ENCODE measurements around the gene TBC1D17. TPM values are rescaled to one million over a fixed set of nuclear protein-coding genes. Genes with fewer than 3 reads are reported as not detected.

TBC1D17 gene
- total RNA-seq, 1 donor: 21.4 TPM

DNA sequence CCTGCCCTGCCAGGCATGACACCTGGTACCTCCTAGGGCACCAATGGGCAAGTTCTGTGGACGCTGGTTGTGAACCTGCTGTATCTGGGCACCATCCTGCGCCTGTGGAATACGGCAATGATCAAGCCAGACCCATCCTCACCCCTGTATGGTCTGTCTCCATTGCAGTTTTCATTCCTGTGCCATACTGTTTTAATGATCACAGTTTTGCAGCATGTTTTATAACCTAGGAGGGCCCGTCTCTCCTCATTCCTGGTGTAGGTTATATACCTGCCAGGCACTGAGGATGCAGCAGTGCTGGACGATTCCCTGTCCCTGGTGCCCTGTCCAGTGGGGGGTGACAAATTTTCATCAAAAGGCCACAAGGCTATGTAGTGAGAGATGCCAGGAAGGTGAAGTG lies 5.6 kb downstream of the TBC1D17 start:
- H3K36me3 ChIP-seq (ENCODE audit: insufficient read depth, low read length): peaks cover 47% of the 10 kb centered on the region
- no peak overlapping the region for H3K27ac ChIP-seq (ENCODE audit: low read depth, low read length)
- no peaks in the 10 kb centered on the region for H3K9me3 ChIP-seq (ENCODE audit: low read depth, low read length)
- no peaks in the 10 kb centered on the region for H3K27me3 ChIP-seq (ENCODE audit: insufficient read depth, low read length)
- H3K4me3 ChIP-seq (ENCODE audit: insufficient read depth, low read length): no peak overlapping the region
- DNase-seq (ENCODE audit: insufficient read length, low spot score, missing footprints): no peak
- H3K4me2 ChIP-seq (ENCODE audit: insufficient read depth, low read length): no peak overlapping the region
- no peak overlapping the region for H2AFZ ChIP-seq (ENCODE audit: low read length)
- H3K79me2 ChIP-seq (ENCODE audit: insufficient read depth, low read length): peaks cover 7% of the 10 kb centered on the region
- peaks cover 7% of the 10 kb centered on the region for H3K4me1 ChIP-seq (ENCODE audit: insufficient read depth, low read length)
- TF ChIP-seq, protein P1, sequence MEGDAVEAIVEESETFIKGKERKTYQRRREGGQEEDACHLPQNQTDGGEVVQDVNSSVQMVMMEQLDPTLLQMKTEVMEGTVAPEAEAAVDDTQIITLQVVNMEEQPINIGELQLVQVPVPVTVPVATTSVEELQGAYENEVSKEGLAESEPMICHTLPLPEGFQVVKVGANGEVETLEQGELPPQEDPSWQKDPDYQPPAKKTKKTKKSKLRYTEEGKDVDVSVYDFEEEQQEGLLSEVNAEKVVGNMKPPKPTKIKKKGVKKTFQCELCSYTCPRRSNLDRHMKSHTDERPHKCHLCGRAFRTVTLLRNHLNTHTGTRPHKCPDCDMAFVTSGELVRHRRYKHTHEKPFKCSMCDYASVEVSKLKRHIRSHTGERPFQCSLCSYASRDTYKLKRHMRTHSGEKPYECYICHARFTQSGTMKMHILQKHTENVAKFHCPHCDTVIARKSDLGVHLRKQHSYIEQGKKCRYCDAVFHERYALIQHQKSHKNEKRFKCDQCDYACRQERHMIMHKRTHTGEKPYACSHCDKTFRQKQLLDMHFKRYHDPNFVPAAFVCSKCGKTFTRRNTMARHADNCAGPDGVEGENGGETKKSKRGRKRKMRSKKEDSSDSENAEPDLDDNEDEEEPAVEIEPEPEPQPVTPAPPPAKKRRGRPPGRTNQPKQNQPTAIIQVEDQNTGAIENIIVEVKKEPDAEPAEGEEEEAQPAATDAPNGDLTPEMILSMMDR (IDR thresholded peaks at IDR 0.05; ENCODE audit: extremely low read depth, low read depth, low read length): no peak
- peaks cover 4% of the 10 kb centered on the region for H4K20me1 ChIP-seq (ENCODE audit: insufficient read depth, low read length)

DNA sequence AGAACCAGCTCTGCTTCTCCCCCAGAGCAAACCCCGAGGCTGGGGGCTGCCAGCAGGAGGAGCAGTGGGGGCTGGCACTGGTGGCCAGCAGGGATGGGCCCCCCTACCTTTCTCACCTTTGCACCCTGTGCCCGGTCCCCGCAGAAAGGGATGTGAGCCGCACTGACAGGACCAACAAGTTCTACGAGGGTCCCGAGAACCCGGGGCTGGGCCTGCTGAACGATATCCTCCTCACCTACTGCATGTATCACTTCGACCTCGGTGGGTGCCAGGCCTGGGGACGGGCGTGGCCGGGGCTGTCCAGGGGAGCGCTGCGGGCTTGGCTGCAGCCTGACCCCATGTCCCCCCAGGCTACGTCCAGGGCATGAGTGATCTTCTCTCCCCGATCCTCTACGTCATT lies 6.6 kb downstream of the TBC1D17 start:
- Histone ChIP-seq H3K4me1 (ENCODE audit: insufficient read depth, low read length) (no peaks in the 10 kb centered on the region), H3K27ac (ENCODE audit: low read depth, low read length) (no peak overlapping the region), H4K20me1 (ENCODE audit: insufficient read depth, low read length) (peaks cover under 1% of the 10 kb centered on the region), H3K36me3 (ENCODE audit: insufficient read depth, low read length) (peaks cover 47% of the 10 kb centered on the region), H3K4me3 (ENCODE audit: insufficient read depth, low read length) (no peak overlapping the region), H3K79me2 (ENCODE audit: insufficient read depth, low read length) (no peaks in the 10 kb centered on the region), H3K4me2 (ENCODE audit: insufficient read depth, low read length) (no peak overlapping the region), H3K27me3 (ENCODE audit: insufficient read depth, low read length) (no peaks in the 10 kb centered on the region), H3K9me3 (ENCODE audit: low read depth, low read length) (no peaks in the 10 kb centered on the region), H2AFZ (ENCODE audit: low read length) (no peak overlapping the region)
- TF ChIP-seq, protein P1 (IDR thresholded peaks at IDR 0.05; ENCODE audit: extremely low read depth, low read depth, low read length): no peak
- DNase-seq (ENCODE audit: insufficient read length, low spot score, missing footprints): no peak

DNA sequence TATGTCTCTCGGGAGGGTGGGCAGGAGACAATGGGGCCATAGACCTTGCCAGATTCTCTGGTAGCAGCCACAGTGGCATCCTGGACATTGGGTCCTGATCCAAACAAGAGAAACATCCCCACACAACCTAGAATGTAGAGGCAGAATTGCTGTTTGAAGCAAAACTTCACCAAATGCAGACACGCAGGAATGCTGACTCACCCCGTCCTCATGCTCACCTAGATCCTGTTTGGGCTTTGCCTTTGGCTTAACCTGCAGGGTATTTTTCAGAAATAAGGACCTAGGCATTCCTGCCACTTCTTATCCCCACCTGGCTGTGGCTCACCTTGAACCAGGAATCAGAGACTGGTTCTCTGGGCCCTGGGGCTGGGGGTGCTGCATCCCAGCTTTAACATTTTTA lies 7.3 kb downstream of the TBC1D17 start:
- H3K27ac ChIP-seq (ENCODE audit: low read depth, low read length): no peak overlapping the region
- no peak overlapping the region for H3K4me2 ChIP-seq (ENCODE audit: insufficient read depth, low read length)
- TF ChIP-seq, protein P1 (IDR thresholded peaks at IDR 0.05; ENCODE audit: extremely low read depth, low read depth, low read length): no peak
- no peaks in the 10 kb centered on the region for H3K79me2 ChIP-seq (ENCODE audit: insufficient read depth, low read length)
- H3K4me3 ChIP-seq (ENCODE audit: insufficient read depth, low read length): no peak overlapping the region
- no peaks in the 10 kb centered on the region for H3K9me3 ChIP-seq (ENCODE audit: low read depth, low read length)
- no peak for DNase-seq (ENCODE audit: insufficient read length, low spot score, missing footprints)
- no peaks in the 10 kb centered on the region for H3K27me3 ChIP-seq (ENCODE audit: insufficient read depth, low read length)
- no peak overlapping the region for H2AFZ ChIP-seq (ENCODE audit: low read length)
- peaks cover 43% of the 10 kb centered on the region for H3K36me3 ChIP-seq (ENCODE audit: insufficient read depth, low read length)
- H4K20me1 ChIP-seq (ENCODE audit: insufficient read depth, low read length): peaks cover 3% of the 10 kb centered on the region
- no peaks in the 10 kb centered on the region for H3K4me1 ChIP-seq (ENCODE audit: insufficient read depth, low read length)

DNA sequence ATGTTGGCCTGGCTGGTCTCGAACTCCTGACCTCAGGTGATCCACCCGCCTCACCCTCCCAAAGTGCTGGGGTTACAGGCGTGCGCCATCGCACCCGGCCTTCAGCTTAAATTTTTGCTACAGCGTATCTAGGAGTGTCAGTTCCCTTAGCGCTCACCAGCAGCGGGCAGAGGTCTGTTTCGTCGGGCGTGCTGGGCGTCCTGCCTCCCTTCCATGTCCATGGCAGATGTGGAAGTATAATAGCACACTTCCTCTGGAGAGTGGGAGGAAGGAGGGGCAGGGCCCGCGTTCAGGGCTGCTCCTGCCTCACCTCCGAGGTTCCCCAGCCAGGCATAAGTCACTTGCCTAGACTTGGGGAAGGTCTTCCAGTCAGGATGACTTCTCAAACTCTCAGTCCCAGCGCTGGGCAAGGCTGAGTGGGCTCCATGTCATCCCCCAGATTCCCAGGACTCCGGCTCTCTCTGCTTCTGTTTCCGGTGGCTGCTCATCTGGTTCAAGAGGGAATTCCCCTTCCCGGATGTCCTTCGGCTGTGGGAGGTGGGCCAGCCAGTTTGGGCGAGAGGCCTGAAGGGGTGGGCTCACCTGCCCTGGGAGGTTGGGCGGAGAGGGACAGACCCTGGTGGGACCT lies 9.6 kb downstream of the TBC1D17 start:
- H3K79me2 ChIP-seq (ENCODE audit: insufficient read depth, low read length): no peaks in the 10 kb centered on the region
- H4K20me1 ChIP-seq (ENCODE audit: insufficient read depth, low read length): peaks cover 3% of the 10 kb centered on the region
- no peaks in the 10 kb centered on the region for H3K9me3 ChIP-seq (ENCODE audit: low read depth, low read length)
- H3K4me2 ChIP-seq (ENCODE audit: insufficient read depth, low read length): no peak overlapping the region
- H3K4me1 ChIP-seq (ENCODE audit: insufficient read depth, low read length): peaks cover 5% of the 10 kb centered on the region
- no peak overlapping the region for H2AFZ ChIP-seq (ENCODE audit: low read length)
- H3K36me3 ChIP-seq (ENCODE audit: insufficient read depth, low read length): peaks cover 23% of the 10 kb centered on the region
- peaks cover 4% of the 10 kb centered on the region for H3K27me3 ChIP-seq (ENCODE audit: insufficient read depth, low read length)
- TF ChIP-seq, protein P1 (IDR thresholded peaks at IDR 0.05; ENCODE audit: extremely low read depth, low read depth, low read length): no peak
- no peak overlapping the region for H3K4me3 ChIP-seq (ENCODE audit: insufficient read depth, low read length)
- DNase-seq (ENCODE audit: insufficient read length, low spot score, missing footprints): no peak
- H3K27ac ChIP-seq (ENCODE audit: low read depth, low read length): no peak overlapping the region

All from osteoblast (primary cell).